ENCODE results near the gene IPO9. TPM values are rescaled to one million over a fixed set of nuclear protein-coding genes. Genes with fewer than 3 reads are reported as not detected.

Gene IPO9
- total RNA-seq, 1 donor from 2014 or later: 32.5 TPM

GRCh38 chr1:201907621-201908020 is 78.7 kb downstream of the IPO9 start:
- DNase-seq: no peak

- no peak for DNase-seq
Observed at GRCh38 chr1:201911826-201912571, 83.0 kb downstream of the IPO9 start.

GRCh38 chr1:201912832-201913231 is 83.9 kb downstream of the IPO9 start:
- DNase-seq: no peak

GRCh38 chr1:201914456-201915235 is 85.7 kb downstream of the IPO9 start:
- no peak for DNase-seq

GRCh38 chr1:201916649-201917249 is 87.8 kb downstream of the IPO9 start:
- DNase-seq: peak; percentile 96

- peak; percentile 85 for DNase-seq
Observed at GRCh38 chr1:201917362-201918033, 88.5 kb downstream of the IPO9 start.

GRCh38 chr1:201918343-201918742 is 89.4 kb downstream of the IPO9 start:
- DNase-seq: no peak

GRCh38 chr1:201921952-201922558 is 93.1 kb downstream of the IPO9 start:
- no peak for DNase-seq

- DNase-seq: no peak
Observed at GRCh38 chr1:201925301-201925567, 96.3 kb downstream of the IPO9 start.

GRCh38 chr1:201925981-201926645 is 97.2 kb downstream of the IPO9 start:
- no peak for DNase-seq

- DNase-seq: no peak
Observed at GRCh38 chr1:201928266-201928665, 99.3 kb downstream of the IPO9 start.

GRCh38 chr1:201930137-201930536 is 101.2 kb downstream of the IPO9 start:
- DNase-seq: no peak

- no peak for DNase-seq
Observed at GRCh38 chr1:201930803-201931202, 101.8 kb downstream of the IPO9 start.

Other genes with a start within 250 kb of the IPO9 start
- 9.6 and 15.7 TPM in 2 replicates for gene SHISA4, start 59.7 kb downstream of the IPO9 start, total RNA-seq
- under 0.01 TPM in 1 of 2 replicates, not detected in the other for gene LMOD1, start 117.4 kb downstream of the IPO9 start, total RNA-seq
- 52.9 and 67.0 TPM in 2 replicates for gene TIMM17A, start 126.3 kb downstream of the IPO9 start, total RNA-seq
- gene RNPEP, start 153.5 kb downstream of the IPO9 start, total RNA-seq: 43.6 and 68.1 TPM in 2 replicates
- gene ELF3, start 181.4 kb downstream of the IPO9 start, total RNA-seq: 0.14 and 0.68 TPM in 2 replicates